ENCODE data around the gene ZNF598. TPM values are rescaled to one million over a fixed set of nuclear protein-coding genes. Genes with fewer than 3 reads are reported as not detected.

The ZNF598 gene
- total RNA-seq, 1 experiment from 2014 or later: 70.9 TPM

GRCh38 chr16:2032285-2033056 is 22.9 kb upstream of the ZNF598 start:
- no peak for DNase-seq
- H3K9ac ChIP-seq (ENCODE audit: extremely low read depth, insufficient read length, low read length): no peak overlapping the region
- no peak overlapping the region for H2AK5ac ChIP-seq (ENCODE audit: insufficient read length, low read length)
- H4K8ac ChIP-seq (replicated peaks; ENCODE audit: insufficient read length, low read depth, low read length): no peak overlapping the region
- H3K18ac ChIP-seq (ENCODE audit: insufficient read length, low read depth, low read length): no peak overlapping the region
- peaks cover under 1% of the 10 kb centered on the region for H3K23me2 ChIP-seq (ENCODE audit: insufficient read length, low read depth, low read length, poor library complexity, severe bottlenecking)
- no peaks in the 10 kb centered on the region for H3K79me1 ChIP-seq (ENCODE audit: insufficient read depth, low read depth, low read length, poor library complexity, severe bottlenecking)
- H2BK120ac ChIP-seq (ENCODE audit: low read depth, low read length, poor library complexity, severe bottlenecking): no peak overlapping the region
- Mint-ChIP-seq H3K27me3 (ENCODE audit: low read depth) (peaks cover 10% of the 10 kb centered on the region), H3K4me1 (peaks cover 5% of the 10 kb centered on the region in 2 experiments; a peak in 2 of 4 replicates), H3K27ac (peak overlapping the region; percentile 34 to 68 (median 67); a peak in 1 of 7 replicates), H3K36me3 (ENCODE audit: insufficient read depth in 1 of 3, low read depth in 3 of 3) (no peaks in the 10 kb centered on the region), H3K4me3 (no peak overlapping the region), H3K9me3 (no peaks in the 10 kb centered on the region)
- H4K20me1 ChIP-seq (ENCODE audit: control insufficient read depth, insufficient read depth, insufficient read length): no peaks in the 10 kb centered on the region
- H3K14ac ChIP-seq (ENCODE audit: insufficient read depth, low read length): no peak overlapping the region
- no peaks in the 10 kb centered on the region for H3K79me2 ChIP-seq (ENCODE audit: insufficient read depth, low read length)
- H2BK15ac ChIP-seq (ENCODE audit: low read depth, low read length): no peak overlapping the region
- no peak for TF ChIP-seq CTCF (conservative IDR thresholded peaks at IDR 0.05)
- H3T11ph ChIP-seq (ENCODE audit: low read length): no peak overlapping the region
- no peak overlapping the region for H2BK20ac ChIP-seq (ENCODE audit: low read depth, low read length, poor library complexity, severe bottlenecking)
- no peak overlapping the region for H2AFZ ChIP-seq (ENCODE audit: low read length)
- H3K27me3 ChIP-seq (ENCODE audit: insufficient read depth, low read length): peaks cover 2% of the 10 kb centered on the region; the same call in 1 of the 2 replicates
- no peak overlapping the region for H4K5ac ChIP-seq (ENCODE audit: insufficient read length, low read depth, low read length)
- no peak overlapping the region for H3K4me2 ChIP-seq (ENCODE audit: insufficient read depth, insufficient read length, low read length)
- H4K91ac ChIP-seq (ENCODE audit: insufficient read length, low read depth, low read length): no peak overlapping the region
- no peak overlapping the region for H2BK12ac ChIP-seq (ENCODE audit: insufficient read length, low read depth, low read length)
- H3K23ac ChIP-seq (ENCODE audit: insufficient read length, low read depth, low read length): no peak overlapping the region
- no peak overlapping the region for H2BK5ac ChIP-seq (ENCODE audit: insufficient read length, low read length)
- H3K56ac ChIP-seq (ENCODE audit: insufficient read length, low read depth, low read length): no peak overlapping the region
- H3K27ac ChIP-seq (ENCODE audit: insufficient read length, low read depth, low read length): no peak overlapping the region
- WGBS (ENCODE audit: extremely low coverage, insufficient read length, low lambda C conversion rate): no CpG with 5 or more reads among the region's 15 CpGs
- H3K4me1 ChIP-seq (ENCODE audit: insufficient read depth, low read length): no peaks in the 10 kb centered on the region
- no peaks in the 10 kb centered on the region for H3K9me3 ChIP-seq (ENCODE audit: control insufficient read depth, low read depth, low read length)
- H3K4ac ChIP-seq (ENCODE audit: low read depth, low read length): no peak overlapping the region
